Peyer's patch (tissue), 4 donors: ENCODE measurements around the gene NEK5.
"Not testable (repeated sequence)": the region's sequence is repeated elsewhere in the genome, so short reads cannot be mapped to it uniquely, and the experiment has no call there.

Experiments used
- POLR2A ChIP-seq, 2 donors: fragments of 450-650 bp; IDR thresholded peaks; one replicate each; pipeline ENCODE4 v1.5.1; 2017; ENCODE audit warnings: antibody characterized with exemption in 2 of 2, mild to moderate bottlenecking in 2 of 2, moderate library complexity in 2 of 2
- TF ChIP-seq, protein P1 (sequence below), 6 experiments: fragments of 450-650 bp in 4 of 6; fragments of 200-600 bp in 2 of 6; sonication (generic) in 1 of 6; IDR thresholded peaks; one replicate each; pipeline ENCODE4 v1.5.1; 2017 to 2019; ENCODE audit warnings: antibody characterized with exemption in 6 of 6, mild to moderate bottlenecking in 3 of 6, moderate library complexity in 1 of 6

DNA sequence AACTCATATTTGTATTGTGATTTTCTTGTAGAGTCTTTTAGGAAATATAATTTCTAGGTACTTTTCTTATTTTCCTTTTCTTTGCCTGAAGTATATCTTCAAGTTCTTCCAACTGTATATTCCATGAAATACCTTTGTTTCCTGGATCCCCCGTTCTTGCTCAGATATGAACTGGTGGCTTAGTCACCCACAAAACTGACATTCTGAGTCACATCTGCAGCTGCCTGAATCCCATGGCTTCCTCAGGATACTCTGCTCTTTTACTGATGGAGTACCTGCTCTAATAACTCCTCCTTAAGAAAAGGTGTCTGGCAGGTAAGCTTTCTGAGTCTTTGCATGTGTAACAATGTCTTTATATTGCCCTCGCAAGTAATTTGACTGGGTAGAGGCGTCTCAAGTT lies 35.0 kb upstream of the NEK5 start:
- TF ChIP-seq, protein P1, sequence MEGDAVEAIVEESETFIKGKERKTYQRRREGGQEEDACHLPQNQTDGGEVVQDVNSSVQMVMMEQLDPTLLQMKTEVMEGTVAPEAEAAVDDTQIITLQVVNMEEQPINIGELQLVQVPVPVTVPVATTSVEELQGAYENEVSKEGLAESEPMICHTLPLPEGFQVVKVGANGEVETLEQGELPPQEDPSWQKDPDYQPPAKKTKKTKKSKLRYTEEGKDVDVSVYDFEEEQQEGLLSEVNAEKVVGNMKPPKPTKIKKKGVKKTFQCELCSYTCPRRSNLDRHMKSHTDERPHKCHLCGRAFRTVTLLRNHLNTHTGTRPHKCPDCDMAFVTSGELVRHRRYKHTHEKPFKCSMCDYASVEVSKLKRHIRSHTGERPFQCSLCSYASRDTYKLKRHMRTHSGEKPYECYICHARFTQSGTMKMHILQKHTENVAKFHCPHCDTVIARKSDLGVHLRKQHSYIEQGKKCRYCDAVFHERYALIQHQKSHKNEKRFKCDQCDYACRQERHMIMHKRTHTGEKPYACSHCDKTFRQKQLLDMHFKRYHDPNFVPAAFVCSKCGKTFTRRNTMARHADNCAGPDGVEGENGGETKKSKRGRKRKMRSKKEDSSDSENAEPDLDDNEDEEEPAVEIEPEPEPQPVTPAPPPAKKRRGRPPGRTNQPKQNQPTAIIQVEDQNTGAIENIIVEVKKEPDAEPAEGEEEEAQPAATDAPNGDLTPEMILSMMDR (IDR thresholded peaks at IDR 0.05) = not testable (repeated sequence)
- TF ChIP-seq POLR2A (IDR thresholded peaks at IDR 0.05) = not testable (repeated sequence)
